Neural progenitor cell (in vitro differentiated cells): Measurements from ENCODE around the gene GOLIM4.

Experiments used
- EZH2 ChIP-seq: fragments of 200-600 bp; sonication (generic); IDR thresholded peaks from 2 replicates; pipeline ENCODE4 v1.6.1; 2017; ENCODE audit warnings: antibody characterized with exemption, mild to moderate bottlenecking, moderate library complexity
- TF ChIP-seq, protein P1 (sequence below): fragments of 200-600 bp; sonication (generic); IDR thresholded peaks from 2 replicates; pipeline ENCODE4 v1.5.1; 2017; ENCODE audit warnings: antibody characterized with exemption, mild to moderate bottlenecking

GRCh38 chr3:167989066-167989465 lies 106.7 kb downstream of the GOLIM4 start:
- no peak for TF ChIP-seq EZH2
- TF ChIP-seq, protein P1, sequence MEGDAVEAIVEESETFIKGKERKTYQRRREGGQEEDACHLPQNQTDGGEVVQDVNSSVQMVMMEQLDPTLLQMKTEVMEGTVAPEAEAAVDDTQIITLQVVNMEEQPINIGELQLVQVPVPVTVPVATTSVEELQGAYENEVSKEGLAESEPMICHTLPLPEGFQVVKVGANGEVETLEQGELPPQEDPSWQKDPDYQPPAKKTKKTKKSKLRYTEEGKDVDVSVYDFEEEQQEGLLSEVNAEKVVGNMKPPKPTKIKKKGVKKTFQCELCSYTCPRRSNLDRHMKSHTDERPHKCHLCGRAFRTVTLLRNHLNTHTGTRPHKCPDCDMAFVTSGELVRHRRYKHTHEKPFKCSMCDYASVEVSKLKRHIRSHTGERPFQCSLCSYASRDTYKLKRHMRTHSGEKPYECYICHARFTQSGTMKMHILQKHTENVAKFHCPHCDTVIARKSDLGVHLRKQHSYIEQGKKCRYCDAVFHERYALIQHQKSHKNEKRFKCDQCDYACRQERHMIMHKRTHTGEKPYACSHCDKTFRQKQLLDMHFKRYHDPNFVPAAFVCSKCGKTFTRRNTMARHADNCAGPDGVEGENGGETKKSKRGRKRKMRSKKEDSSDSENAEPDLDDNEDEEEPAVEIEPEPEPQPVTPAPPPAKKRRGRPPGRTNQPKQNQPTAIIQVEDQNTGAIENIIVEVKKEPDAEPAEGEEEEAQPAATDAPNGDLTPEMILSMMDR, result no peak
